HAP-1 (cell line): ENCODE data around the gene GOPC.
"Not testable (repeated sequence)": the region's sequence is repeated elsewhere in the genome, so short reads cannot be mapped to it uniquely, and the experiment has no call there.

Source experiments
- DNase-seq, 2 experiments: peaks; one replicate each; pipeline ENCODE4 v3.0.0-alpha.2; 2016 to 2020; ENCODE audit warnings: low spot score in 2 of 2
- H3K27me3 ChIP-seq: fragments of 250-450 bp; sonication (Bioruptor Pico); 2 replicates; pipeline ENCODE4 v1.5.1; 2020; ENCODE audit warnings: low read depth, mild to moderate bottlenecking, moderate library complexity
- H3K36me3 ChIP-seq: fragments of 250-450 bp; sonication (Bioruptor Pico); replicated peaks from 2 replicates; pipeline ENCODE4 v1.5.1; 2020; ENCODE audit warnings: mild to moderate bottlenecking
- H3K4me1 ChIP-seq: fragments of 250-450 bp; sonication (Bioruptor Pico); 2 replicates; pipeline ENCODE4 v1.5.1; 2020; ENCODE audit warnings: mild to moderate bottlenecking
- H3K4me3 ChIP-seq: fragments of 250-450 bp; sonication (Bioruptor Pico); 2 replicates; pipeline ENCODE4 v1.5.1; 2020; ENCODE audit warnings: mild to moderate bottlenecking, moderate library complexity
- H3K9me3 ChIP-seq: fragments of 250-450 bp; sonication (Bioruptor Pico); 2 replicates; pipeline ENCODE4 v1.5.1; 2020; ENCODE audit warnings: mild to moderate bottlenecking, moderate library complexity
- in situ Hi-C: fragments of 300-500 bp; cut with MboI; formaldehyde crosslinking; loops from 3 replicates; pipeline ENCODE4 v1.14.3; 2020; ENCODE audit warnings: low sequenced_read_pairs, inconsistent platforms, mixed read lengths

The GOPC gene

DNA sequence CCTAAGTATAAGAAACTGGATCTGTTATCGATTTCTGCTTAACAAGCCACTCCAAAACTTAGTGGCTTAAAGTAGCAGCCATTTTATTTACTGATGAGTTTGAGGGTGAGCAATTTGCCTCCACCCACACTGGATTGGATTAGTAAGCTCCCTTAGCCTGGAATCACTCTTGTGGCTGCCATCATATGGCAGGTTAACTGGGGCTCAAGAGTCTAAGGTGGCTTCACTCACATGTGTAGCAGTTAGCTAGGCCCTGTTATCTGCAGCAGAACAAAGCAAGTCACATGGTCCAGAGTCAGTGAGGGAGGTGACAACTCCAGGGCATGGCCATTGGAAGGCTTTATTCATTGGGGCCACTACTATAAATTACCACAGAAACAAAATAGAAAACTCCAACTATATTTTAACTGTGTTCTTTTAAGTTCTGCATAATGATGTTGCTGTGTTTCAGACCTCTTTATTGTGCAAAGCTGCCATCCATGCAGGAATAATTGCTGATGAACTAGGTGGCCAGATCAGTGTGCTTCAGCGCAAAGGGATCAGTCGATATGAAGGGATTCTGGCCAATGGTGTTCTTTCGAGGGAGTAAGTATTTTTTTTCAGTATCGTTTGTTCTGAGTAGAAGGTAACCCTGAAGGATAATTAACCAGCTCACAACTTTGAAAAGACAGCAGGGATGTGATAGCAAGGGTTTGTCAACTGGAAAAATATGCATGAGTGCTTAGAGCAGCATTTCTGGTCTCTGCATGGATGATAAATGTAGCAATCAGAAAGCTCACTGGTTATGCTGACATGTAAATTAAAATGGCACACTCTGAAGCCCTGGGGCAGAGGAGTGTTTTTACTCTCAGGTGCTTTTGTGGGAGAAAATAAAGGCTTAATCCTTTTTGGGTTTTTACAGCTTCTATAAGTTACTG lies 70.2 kb downstream of the GOPC start:
- no peaks in the 10 kb centered on the region for H3K9me3 ChIP-seq
- in situ Hi-C loops = no loop called here
- H3K4me1 ChIP-seq = peaks cover 45% of the 10 kb centered on the region
- no peaks in the 10 kb centered on the region for H3K27me3 ChIP-seq
- H3K36me3 ChIP-seq = no peaks in the 10 kb centered on the region; the same call in 1 of the 2 replicates
- DNase-seq = peak in 1 of 2 experiments; percentile 52
- no peak overlapping the region for H3K4me3 ChIP-seq

DNA sequence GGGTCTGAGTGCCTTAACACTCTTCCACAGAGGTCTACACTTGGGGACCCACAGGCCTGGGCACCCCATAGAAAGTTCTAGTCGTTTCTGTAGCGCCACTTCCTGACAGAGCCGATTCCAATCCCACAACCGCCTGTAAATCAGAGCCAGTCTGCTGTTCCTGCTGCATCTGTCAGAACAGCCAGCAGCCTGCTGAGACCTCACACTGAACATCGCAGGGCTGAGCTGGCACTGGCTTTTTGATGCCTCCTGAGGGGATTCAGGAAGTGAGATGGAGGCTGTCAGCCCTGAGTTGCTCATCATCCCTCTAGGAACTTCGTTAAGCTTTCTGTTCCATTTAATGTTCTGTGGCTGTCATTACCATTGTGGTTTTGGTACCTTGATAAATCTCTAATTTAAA lies 71.0 kb downstream of the GOPC start:
- no peak for DNase-seq
- in situ Hi-C loops = no loop called here
- Histone ChIP-seq H3K4me3 (no peak overlapping the region), H3K9me3 (no peaks in the 10 kb centered on the region), H3K4me1 (peaks cover 48% of the 10 kb centered on the region), H3K36me3 (no peaks in the 10 kb centered on the region; the same call in 1 of the 2 replicates), H3K27me3 (no peaks in the 10 kb centered on the region)

DNA sequence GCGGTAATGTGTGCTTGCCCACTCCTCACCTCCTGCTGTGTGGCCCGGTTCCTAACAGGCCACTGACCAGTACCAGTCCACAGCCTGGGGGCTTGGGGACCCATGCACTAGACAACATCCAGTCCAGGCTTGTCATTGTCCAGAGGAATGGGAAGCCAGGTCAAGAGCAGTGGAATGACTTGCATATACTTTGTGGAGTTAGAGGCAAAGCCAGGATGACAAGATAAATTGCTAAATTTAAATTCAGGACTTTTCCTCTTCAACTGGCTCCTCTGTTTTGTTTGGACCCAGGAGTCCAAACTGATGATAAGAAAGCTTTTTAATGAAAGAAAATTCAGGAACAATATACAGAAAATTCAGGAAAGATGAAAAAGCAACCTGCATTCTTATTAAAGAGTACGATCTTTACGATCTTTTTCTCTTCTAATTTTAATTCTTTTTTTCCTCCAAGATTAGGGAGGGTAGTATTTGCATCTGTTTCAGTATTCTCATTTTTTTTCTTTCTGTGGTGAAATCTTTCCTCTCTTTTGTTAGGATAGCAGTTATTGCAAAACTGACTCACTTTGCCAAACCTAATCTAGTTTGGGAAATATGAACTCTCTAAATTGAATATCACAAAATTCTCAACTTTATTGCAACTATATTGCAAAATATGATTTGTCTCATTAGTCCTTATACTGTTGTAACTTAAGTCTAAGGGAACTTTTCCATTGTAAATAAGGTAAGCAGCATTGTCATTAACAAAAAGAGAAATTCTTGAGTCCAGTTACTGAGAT lies 71.7 kb downstream of the GOPC start:
- no peak overlapping the region for H3K4me3 ChIP-seq
- no peak for DNase-seq
- H3K36me3 ChIP-seq = no peaks in the 10 kb centered on the region
- peaks cover 50% of the 10 kb centered on the region for H3K4me1 ChIP-seq
- H3K9me3 ChIP-seq = no peaks in the 10 kb centered on the region
- in situ Hi-C loops = no loop called here
- H3K27me3 ChIP-seq = no peaks in the 10 kb centered on the region

DNA sequence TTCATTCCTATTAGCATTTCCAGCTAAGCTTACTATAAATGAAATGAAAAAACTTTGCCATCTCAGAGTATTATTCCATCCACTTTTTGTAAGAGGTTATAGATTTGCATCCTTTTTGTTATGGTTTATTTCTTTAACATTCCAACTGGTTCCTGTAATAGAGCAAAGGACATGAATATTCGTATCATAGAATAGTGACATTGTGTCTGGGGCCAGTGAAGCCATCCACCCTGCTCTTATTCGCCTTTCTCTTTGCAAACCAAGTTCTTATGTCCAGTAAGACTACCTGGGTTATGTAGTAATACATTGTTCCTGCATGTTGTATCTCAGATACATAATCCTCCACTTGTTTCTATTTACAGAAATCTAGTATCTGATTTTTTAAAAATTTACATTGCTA lies 76.7 kb downstream of the GOPC start:
- Histone ChIP-seq H3K4me3 (no peak overlapping the region), H3K4me1 (peaks cover 36% of the 10 kb centered on the region), H3K36me3 (no peaks in the 10 kb centered on the region; the same call in 1 of the 2 replicates), H3K9me3 (no peaks in the 10 kb centered on the region), H3K27me3 (no peaks in the 10 kb centered on the region)
- DNase-seq = no peak
- in situ Hi-C loops = no loop called here

DNA sequence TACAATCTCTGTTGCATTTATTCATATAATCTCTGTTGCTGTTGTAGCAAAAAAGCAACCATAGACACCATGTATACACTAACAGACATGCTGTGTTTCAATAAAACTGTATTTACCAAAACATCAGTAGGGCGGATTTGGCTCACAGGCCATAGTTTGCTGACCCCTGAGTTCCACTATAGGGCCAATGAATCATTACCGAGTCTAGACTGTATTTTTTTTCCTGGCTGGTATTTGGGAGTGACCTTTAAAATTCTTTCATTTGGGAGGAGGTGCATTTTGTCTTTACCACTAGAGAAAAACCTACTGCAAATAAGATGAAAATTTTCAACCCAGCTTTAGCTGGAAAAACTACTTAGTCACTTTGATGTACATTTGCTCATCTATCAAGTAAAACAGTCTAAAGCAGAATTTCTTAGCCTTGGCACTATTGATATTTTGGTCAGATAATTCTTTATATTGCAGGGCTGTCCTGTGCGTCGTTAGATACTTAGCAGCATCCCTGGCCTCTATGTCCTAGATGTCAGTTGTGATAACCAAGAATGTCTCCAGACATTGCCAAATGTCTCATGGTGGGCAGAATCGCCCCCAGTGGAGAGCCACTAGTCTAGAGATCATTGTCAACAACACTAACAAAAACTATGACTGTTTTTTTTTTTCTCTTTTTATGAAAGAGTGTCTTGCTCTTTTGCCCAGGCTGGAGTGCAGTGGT lies 80.4 kb downstream of the GOPC start:
- Histone ChIP-seq H3K27me3 (no peaks in the 10 kb centered on the region), H3K36me3 (no peaks in the 10 kb centered on the region; the same call in 1 of the 2 replicates), H3K9me3 (peaks cover 6% of the 10 kb centered on the region), H3K4me3 (no peak overlapping the region), H3K4me1 (peaks cover 15% of the 10 kb centered on the region)
- in situ Hi-C loops = no loop called here
- no peak for DNase-seq

DNA sequence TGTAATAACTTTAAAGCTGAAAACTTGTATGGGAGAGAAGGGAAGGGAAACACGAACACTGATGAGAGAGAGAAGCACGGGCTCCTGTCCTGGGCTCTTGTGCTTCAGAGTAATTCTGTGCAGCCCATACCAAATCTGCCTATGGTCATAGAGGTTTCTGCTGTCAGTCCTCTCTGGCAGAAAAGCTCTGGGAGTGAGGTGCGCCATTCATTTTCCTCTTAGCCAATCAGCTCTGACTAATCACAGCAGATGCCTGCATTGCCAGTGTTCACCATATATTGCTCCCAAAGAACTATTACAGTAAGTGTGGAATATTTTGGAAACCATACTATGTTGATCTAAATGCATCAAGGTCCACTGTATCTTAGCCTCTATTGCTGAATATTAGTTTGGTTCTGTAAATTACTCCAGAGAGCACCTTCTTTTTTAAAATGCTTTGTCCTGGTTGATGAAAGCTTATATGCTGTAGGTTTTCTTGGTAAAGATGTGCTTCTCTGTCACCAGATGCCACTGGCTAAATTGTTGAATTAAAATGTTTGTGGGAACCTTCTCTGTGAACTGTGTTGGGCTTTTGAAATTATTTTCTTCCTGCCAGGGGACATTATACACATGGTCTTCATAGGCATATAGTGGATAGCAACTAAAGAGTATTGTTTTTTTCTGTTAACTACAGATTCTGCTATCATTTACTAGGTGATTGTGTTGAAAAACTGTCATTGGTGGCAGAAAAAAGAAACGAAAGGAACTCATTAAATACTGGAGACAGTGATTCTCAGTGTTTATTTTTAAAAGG lies 81.5 kb downstream of the GOPC start:
- Histone ChIP-seq H3K4me1 (peaks cover 6% of the 10 kb centered on the region), H3K36me3 (no peaks in the 10 kb centered on the region; the same call in 1 of the 2 replicates), H3K27me3 (no peaks in the 10 kb centered on the region), H3K4me3 (no peak overlapping the region), H3K9me3 (peaks cover 6% of the 10 kb centered on the region)
- in situ Hi-C loops = no loop called here
- DNase-seq = no peak

DNA sequence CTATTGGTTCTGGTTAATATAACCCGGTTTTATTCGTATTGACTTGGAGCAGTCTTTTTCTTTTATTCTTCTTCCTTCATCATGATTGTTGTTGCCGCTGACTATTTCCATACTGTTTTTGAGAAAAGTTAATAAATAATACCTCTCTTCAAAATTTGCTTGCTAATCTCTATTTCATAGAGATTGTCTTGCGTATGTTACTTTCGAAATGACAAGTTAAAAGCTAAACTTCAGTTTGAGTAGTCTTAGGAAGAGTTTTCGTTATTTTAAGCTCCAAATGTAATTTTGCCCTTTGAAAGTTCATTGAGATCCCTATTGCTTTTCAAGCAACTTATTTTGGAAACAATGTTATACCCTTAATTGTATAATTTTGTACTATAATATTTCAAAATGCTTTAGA lies 83.4 kb downstream of the GOPC start:
- peaks cover 7% of the 10 kb centered on the region for H3K4me1 ChIP-seq
- H3K27me3 ChIP-seq = no peaks in the 10 kb centered on the region
- H3K4me3 ChIP-seq = no peak overlapping the region
- H3K36me3 ChIP-seq = no peaks in the 10 kb centered on the region; the same call in 1 of the 2 replicates
- H3K9me3 ChIP-seq = peaks cover 6% of the 10 kb centered on the region
- in situ Hi-C loops = no loop called here
- DNase-seq = no peak

DNA sequence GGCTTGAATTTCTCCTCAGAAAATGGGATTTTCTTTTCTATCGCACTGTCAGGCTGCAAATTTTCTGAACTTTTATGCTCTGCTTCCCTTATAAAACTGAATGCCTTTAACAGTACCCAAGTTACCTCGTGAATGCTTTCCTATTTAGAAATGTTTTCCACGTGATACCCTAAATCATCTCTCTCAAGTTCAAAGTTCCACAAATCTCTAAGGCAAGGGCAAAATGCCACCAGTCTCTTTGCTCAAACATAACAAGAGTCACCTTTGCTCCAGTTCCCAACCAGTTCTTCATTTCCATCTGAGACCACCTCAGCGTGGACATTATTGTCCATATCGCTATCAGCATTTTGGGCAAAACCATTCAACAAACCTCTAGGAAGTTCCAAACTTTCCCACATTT lies 84.3 kb downstream of the GOPC start:
- H3K4me3 ChIP-seq, H3K9me3 ChIP-seq, DNase-seq, H3K27me3 ChIP-seq, in situ Hi-C loops, H3K36me3 ChIP-seq: not testable (repeated sequence)
- peaks cover 15% of the 10 kb centered on the region for H3K4me1 ChIP-seq

DNA sequence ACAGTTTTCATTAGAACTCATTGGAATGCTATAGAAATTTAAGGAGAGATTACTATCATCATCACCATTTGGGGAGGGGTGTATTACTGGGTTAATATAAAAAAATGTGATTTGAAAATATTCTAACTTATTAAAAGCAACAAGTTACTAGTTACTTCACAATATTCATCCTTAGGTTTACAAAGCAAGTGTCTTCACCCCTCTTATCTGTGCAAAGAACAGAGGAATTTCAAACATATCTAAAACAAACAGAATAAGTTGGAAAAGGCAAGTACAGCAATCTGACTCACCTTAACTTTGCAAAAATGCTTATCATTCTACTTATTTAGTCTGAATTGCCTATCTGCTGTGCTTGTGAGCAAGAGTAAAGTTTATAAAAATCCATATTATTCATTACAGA lies 87.0 kb downstream of the GOPC start:
- Histone ChIP-seq H3K4me3 (no peak overlapping the region), H3K36me3 (no peaks in the 10 kb centered on the region), H3K27me3 (no peaks in the 10 kb centered on the region), H3K9me3 (peaks cover 6% of the 10 kb centered on the region), H3K4me1 (peaks cover 31% of the 10 kb centered on the region)
- DNase-seq = no peak
- in situ Hi-C loops = no loop called here

DNA sequence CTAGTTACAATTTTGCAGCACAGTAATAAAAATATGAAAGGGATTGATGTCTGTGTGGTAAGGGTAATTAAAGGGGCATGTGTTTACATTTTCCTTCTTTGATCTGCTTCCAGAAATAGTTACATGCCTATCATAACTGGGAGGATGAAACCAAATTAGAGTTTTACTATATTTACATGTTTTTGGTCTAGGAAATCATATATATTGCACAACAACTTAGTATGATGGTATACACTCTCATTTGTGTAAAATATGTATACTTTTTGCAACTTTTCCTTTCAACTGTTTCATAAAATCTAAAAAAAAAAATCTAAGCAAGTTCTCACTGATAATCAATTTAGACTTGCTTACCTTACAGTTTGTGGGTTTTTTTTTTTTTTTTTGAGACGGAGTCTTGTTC lies 87.7 kb downstream of the GOPC start:
- Histone ChIP-seq H3K27me3 (no peaks in the 10 kb centered on the region), H3K4me1 (peaks cover 31% of the 10 kb centered on the region), H3K36me3 (no peaks in the 10 kb centered on the region), H3K4me3 (no peak overlapping the region), H3K9me3 (peaks cover 6% of the 10 kb centered on the region)
- in situ Hi-C loops = no loop called here
- no peak for DNase-seq

DNA sequence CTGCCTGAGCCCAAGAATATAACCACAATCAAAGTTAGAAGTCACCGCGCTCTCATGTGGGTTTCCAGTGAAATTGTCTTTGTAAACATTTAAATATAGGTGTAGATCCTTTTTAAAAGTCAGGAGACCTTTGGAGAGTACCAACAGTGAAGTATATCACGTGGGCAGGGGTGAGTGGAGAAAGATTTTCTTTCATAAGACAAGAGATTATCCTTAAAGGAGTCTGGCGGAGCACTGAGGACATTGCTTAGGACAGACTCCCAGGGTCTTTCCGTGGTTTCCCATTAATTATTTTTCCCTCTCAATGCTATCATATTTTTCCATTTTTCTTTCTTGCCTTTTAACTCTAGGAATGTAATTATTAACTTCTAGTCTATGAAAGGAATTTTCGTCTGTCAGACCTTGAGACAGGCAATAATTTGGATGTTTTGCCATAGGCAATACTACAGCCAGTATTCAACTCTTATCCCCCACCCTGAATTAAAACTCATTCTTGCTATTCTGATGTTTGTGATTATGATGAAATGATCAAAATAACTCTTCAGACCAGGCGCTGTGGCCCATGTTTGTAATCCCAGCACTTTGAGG lies 88.4 kb downstream of the GOPC start:
- Histone ChIP-seq H3K4me1 (peaks cover 31% of the 10 kb centered on the region), H3K4me3 (no peak overlapping the region), H3K27me3 (no peaks in the 10 kb centered on the region), H3K9me3 (peaks cover 6% of the 10 kb centered on the region), H3K36me3 (no peaks in the 10 kb centered on the region)
- DNase-seq = no peak
- in situ Hi-C loops = no loop called here

DNA sequence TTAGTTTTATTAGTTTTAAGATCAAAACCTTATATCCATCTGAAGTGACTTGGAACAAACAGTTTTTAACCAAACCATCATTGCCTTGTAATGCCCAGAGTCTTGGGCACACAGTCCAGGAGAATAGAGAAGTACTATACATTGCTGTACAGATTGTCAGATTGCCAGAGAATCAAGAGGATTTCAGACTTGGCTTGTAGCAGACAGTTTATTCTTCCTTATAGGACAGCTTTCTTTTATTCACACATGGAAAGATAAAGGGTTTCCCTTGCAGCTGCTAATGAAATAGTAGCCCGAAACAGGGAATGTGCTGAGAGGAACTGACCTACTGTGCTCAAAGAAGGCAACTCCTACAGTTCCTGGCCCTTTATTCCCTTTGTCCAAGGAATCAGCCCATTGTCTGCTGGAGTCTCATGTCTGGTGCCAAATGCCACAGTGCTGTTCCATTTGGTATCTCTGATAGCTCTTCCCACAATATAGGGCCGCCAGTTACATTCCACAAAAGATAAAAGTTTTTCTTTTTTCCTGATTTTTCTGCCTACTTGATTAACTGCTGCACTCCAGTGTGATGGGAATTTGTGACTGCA lies 89.2 kb downstream of the GOPC start:
- no peak overlapping the region for H3K4me3 ChIP-seq
- H3K9me3 ChIP-seq = peaks cover 6% of the 10 kb centered on the region
- peaks cover 32% of the 10 kb centered on the region for H3K4me1 ChIP-seq
- peak; percentile 32 to 37 for DNase-seq
- no peaks in the 10 kb centered on the region for H3K27me3 ChIP-seq
- H3K36me3 ChIP-seq = no peaks in the 10 kb centered on the region
- in situ Hi-C loops = no loop called here
